Measurements from ENCODE around the gene CDC42BPG.

GRCh38 chr11:64871492-64871891, 27.0 kb upstream of the CDC42BPG start:
- TF ChIP-seq CTCF (IDR thresholded peaks at IDR 0.05; ENCODE audit: low read depth, low read length) (no peak), EZH2phosphoT487 (IDR thresholded peaks at IDR 0.05; ENCODE audit: low read depth) (no peak)

Data from OCI-LY3 (cell line).